Fibroblast of lung (primary cell): Measurements from ENCODE around the gene CECR2.

Experiments
- CTCF ChIP-seq, 2 donors: IDR thresholded peaks in 1 of 2; conservative IDR thresholded peaks in 1 of 2; 1 replicate in 1 of 2; 2 replicates in 1 of 2; pipeline ENCODE4 v1.5.1; 2011 to 2012; ENCODE audit warnings: low read length in 2 of 2, control low read depth in 1 of 2, inconsistent platforms in 1 of 2, low read depth in 1 of 2, mild to moderate bottlenecking in 1 of 2
- EZH2 ChIP-seq: IDR thresholded peaks from 2 replicates; pipeline ENCODE4 v1.5.1; 2012; ENCODE audit warnings: low read length, control low read depth, mild to moderate bottlenecking; ENCODE audit errors: missing control alignments

GRCh38 chr22:17460895-17461294 lies 91.6 kb downstream of the CECR2 start:
- TF ChIP-seq CTCF (conservative IDR thresholded peaks at IDR 0.05 in 1 of 2, IDR thresholded peaks at IDR 0.05 in 1 of 2; ENCODE audit: low read depth in 1 of 2, low read length in 2 of 2) (no peak), EZH2 (no peak)
